ENCODE data around the gene MON2. TPM values are rescaled to one million over a fixed set of nuclear protein-coding genes. Genes with fewer than 3 reads are reported as not detected.
A peak's percentile ranks its signal among the peaks of the same experiment; 100 is the strongest.

MON2 gene
- total RNA-seq, 1 donor from 2014 or later: 15.9 TPM

DNA sequence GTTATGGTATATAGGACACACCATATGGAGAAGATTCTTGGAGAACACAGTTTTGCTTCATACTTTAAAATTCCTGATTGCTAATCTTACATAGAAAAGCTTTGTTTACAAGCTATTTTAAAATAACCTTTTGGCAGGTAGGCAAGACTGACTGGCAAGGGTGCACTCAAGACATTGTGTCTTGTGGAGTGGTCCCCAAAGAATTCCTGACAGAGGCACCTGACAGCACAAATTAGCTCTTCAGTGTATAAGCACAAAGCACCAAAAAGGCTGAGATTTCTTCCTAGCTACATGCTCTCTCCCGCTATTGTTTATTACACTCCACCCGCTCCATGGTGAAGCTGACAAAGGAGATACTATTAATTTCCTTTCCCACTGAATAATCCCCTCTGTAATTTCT, 139.4 kb downstream of the MON2 start:
- TF ChIP-seq, protein P1, sequence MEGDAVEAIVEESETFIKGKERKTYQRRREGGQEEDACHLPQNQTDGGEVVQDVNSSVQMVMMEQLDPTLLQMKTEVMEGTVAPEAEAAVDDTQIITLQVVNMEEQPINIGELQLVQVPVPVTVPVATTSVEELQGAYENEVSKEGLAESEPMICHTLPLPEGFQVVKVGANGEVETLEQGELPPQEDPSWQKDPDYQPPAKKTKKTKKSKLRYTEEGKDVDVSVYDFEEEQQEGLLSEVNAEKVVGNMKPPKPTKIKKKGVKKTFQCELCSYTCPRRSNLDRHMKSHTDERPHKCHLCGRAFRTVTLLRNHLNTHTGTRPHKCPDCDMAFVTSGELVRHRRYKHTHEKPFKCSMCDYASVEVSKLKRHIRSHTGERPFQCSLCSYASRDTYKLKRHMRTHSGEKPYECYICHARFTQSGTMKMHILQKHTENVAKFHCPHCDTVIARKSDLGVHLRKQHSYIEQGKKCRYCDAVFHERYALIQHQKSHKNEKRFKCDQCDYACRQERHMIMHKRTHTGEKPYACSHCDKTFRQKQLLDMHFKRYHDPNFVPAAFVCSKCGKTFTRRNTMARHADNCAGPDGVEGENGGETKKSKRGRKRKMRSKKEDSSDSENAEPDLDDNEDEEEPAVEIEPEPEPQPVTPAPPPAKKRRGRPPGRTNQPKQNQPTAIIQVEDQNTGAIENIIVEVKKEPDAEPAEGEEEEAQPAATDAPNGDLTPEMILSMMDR (conservative IDR thresholded peaks at IDR 0.05; ENCODE audit: low read depth, low read length): no peak
- DNase-seq (ENCODE audit: low read depth): no peak
- H3K4me3 ChIP-seq (ENCODE audit: low read depth, low read length): peak overlapping the region; percentile 81

DNA sequence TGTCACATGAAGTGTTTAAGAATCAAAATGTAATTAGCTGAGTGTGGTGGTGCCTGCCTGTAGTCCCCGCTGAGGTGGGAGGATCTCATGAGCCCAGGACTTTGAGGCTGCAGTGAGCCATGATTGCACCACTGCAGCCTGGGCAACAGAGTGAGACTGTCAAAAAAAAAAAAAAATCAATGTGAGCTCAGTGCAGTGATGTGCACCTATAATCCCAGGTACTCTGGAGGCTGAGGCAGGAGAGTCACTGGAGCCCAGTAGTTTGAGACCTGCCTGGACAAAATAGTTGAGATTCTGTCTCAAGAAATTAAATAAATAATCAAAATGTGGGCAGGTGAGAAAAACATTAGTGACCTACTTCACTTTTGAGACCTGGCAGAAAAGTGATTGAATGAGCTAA, 140.0 kb downstream of the MON2 start:
- no peak for DNase-seq (ENCODE audit: low read depth)
- H3K4me3 ChIP-seq (ENCODE audit: low read depth, low read length): no peak overlapping the region
- TF ChIP-seq, protein P1 (conservative IDR thresholded peaks at IDR 0.05; ENCODE audit: low read depth, low read length): no peak

DNA sequence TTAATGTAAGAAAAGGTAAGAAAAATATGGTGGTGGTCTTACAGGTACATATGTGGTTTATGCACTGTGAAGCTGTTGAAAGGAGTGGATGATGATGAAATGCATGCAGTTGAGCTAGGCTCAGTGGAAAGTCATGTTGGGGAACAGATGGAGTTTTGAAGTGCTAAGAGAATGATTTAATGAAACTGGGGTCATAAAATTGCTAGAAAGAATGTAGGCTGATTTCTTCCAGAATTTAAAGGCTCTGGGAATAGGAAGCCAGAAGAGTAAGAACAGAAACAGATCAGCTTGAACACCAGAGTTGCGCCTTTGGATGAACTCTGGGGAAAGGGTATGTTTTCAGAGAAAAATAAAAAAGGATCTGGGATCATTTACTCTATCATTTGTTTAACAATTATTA, 146.5 kb downstream of the MON2 start:
- H3K4me3 ChIP-seq (ENCODE audit: low read depth, low read length): no peak overlapping the region
- TF ChIP-seq, protein P1 (conservative IDR thresholded peaks at IDR 0.05; ENCODE audit: low read depth, low read length): no peak
- DNase-seq (ENCODE audit: low read depth): no peak

DNA sequence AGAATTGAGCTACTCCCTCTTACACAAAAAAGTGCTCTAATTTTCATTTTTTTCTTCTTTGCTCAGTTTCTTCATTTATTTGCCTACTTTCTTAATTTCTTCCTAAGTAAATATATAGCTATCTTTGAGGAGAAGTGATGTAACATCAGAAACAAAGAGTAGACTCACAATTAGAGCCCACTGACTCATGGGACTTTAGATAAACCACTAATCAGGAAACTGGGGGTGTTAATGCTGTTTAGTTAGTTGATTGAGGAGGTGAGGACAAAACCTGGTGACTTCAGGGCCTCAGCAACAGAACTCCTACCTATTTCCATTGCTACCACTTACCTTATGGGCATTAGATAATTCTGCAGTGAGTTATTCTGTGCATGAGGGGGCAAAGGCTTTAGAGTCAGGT, 151.7 kb downstream of the MON2 start:
- TF ChIP-seq, protein P1 (conservative IDR thresholded peaks at IDR 0.05; ENCODE audit: low read depth, low read length): no peak
- H3K4me3 ChIP-seq (ENCODE audit: low read depth, low read length): no peak overlapping the region

DNA sequence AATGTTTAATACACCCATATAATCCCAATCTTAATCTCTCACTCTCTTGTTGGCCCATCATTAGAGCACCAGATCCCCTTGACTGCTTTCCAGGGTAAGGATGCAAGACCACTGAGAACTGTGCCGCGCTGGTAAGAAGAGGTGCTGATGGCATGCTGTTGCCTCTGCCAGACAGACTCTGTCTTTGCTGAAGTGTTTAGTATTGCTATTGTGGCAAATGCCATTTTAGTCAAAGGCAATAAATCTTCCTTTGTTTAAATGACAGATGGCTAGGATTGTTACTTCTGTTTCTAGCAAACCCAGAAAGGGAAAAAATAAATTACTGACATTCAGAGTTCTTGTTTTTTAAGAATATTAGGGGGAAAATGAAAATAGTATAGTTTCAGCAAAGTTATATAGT, 152.3 kb downstream of the MON2 start:
- TF ChIP-seq, protein P1 (conservative IDR thresholded peaks at IDR 0.05; ENCODE audit: low read depth, low read length): no peak
- no peak for DNase-seq (ENCODE audit: low read depth)
- H3K4me3 ChIP-seq (ENCODE audit: low read depth, low read length): no peak overlapping the region

More for the DNA sequence above, 151.7 kb downstream of the MON2 start:
- DNase-seq (ENCODE audit: low read depth): no peak

DNA sequence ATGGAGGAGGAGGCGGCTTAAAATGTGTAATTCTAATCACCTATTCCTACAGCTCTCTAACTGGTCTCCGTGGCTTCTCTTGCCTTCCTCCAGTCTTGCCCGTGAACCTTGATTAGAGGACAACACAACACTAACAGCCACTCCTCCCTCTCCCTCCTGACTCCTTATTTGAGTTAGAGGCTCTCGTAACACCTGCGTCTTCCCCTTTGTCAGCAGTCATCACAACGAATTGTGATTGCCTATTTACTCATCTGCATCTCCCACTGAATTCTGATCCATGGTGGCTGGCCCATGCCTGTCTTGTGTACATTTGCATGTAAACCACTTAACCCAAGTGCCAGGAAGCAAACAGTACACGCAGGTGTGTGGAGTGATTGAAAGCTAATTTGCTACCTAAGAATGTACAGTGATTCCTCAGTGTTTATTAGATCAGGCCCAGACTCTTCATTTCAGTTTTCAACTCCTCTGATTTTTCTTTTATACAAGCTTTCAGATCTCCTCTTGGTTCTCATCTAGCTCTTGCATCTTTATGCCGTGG, 154.5 kb downstream of the MON2 start:
- no peak for DNase-seq (ENCODE audit: low read depth)
- TF ChIP-seq, protein P1 (conservative IDR thresholded peaks at IDR 0.05; ENCODE audit: low read depth, low read length): no peak
- no peak overlapping the region for H3K4me3 ChIP-seq (ENCODE audit: low read depth, low read length)

DNA sequence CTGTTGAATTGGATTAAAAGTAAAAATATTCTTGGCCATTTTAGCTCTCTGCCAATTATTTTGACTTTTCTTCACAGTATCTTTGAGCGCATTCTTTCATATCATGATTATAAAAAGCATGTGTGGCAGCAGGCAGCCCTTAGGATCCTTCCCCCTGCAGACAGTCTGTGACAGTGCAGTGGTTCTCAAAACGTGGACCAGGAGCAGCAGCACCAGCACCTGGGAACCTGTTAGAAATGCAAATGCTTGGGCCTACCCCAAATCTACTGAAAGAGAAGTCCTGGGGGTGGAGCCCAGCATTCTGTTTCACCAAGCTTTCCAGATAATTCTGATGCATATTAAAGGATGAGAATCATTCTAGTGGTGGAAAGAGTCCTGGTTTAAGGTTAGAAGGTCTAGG, 155.6 kb downstream of the MON2 start:
- DNase-seq (ENCODE audit: low read depth): no peak
- TF ChIP-seq, protein P1 (conservative IDR thresholded peaks at IDR 0.05; ENCODE audit: low read depth, low read length): no peak
- H3K4me3 ChIP-seq (ENCODE audit: low read depth, low read length): no peak overlapping the region

Measured in epithelial cell of proximal tubule (primary cell).